ENCODE measurements around the gene COL26A1. TPM values are rescaled to one million over a fixed set of nuclear protein-coding genes. Genes with fewer than 3 reads are reported as not detected.
A peak's percentile ranks its signal among the peaks of the same experiment; 100 is the strongest.

The COL26A1 gene
- total RNA-seq, 1 experiment from 2014 or later: 42.6 TPM

DNA sequence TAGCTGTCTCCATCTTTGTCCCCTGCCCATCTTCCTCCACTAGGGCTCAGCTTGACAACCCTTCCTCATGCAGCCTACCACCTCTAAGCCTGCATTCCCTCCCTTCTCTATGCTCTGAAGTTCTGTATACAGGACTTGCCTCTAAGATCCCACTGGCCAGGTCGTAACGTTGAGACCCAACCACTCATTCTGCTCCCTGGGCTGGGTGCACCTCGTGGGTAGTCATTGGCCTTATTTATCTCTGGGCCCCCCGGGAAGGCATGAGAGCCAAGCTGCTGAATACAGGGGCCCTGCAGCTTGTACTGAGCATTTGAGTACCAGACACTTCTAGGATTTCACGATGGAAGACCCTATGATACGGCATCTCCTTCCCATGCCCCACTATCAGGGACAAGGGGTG, 235.3 kb downstream of the COL26A1 start:
- no CpG with 5 or more reads among the region's 6 CpGs for WGBS (ENCODE audit: extremely low coverage, insufficient read length, low lambda C conversion rate)
- peaks cover 18% of the 10 kb centered on the region for H3K27me3 Mint-ChIP-seq (ENCODE audit: low read depth)
- no peak overlapping the region for H3K9ac ChIP-seq (ENCODE audit: extremely low read depth, insufficient read length, low read length)

More for the DNA sequence above, 235.3 kb downstream of the COL26A1 start:
- Histone ChIP-seq H3K9me3 (ENCODE audit: control insufficient read depth, low read depth, low read length) (no peaks in the 10 kb centered on the region), H3T11ph (ENCODE audit: low read length) (no peak overlapping the region), H3K4me2 (ENCODE audit: insufficient read depth, insufficient read length, low read length) (no peak overlapping the region), H3K79me2 (ENCODE audit: insufficient read depth, low read length) (no peaks in the 10 kb centered on the region), H2BK5ac (ENCODE audit: insufficient read length, low read length) (no peak overlapping the region), H3K56ac (ENCODE audit: insufficient read length, low read depth, low read length) (no peak overlapping the region), H4K91ac (ENCODE audit: insufficient read length, low read depth, low read length) (no peak overlapping the region), H3K4me1 (ENCODE audit: insufficient read depth, low read length) (no peaks in the 10 kb centered on the region), H2AK5ac (ENCODE audit: insufficient read length, low read length) (no peak overlapping the region), H3K18ac (ENCODE audit: insufficient read length, low read depth, low read length) (no peak overlapping the region), H4K20me1 (ENCODE audit: control insufficient read depth, insufficient read depth, insufficient read length) (no peaks in the 10 kb centered on the region), H4K5ac (ENCODE audit: insufficient read length, low read depth, low read length) (no peak overlapping the region), H4K8ac (replicated peaks; ENCODE audit: insufficient read length, low read depth, low read length) (no peak overlapping the region), H3K23me2 (ENCODE audit: insufficient read length, low read depth, low read length, poor library complexity, severe bottlenecking) (no peaks in the 10 kb centered on the region), H2BK12ac (ENCODE audit: insufficient read length, low read depth, low read length) (no peak overlapping the region), H3K4ac (ENCODE audit: low read depth, low read length) (no peak overlapping the region), H2BK20ac (ENCODE audit: low read depth, low read length, poor library complexity, severe bottlenecking) (no peak overlapping the region), H3K79me1 (ENCODE audit: insufficient read depth, low read depth, low read length, poor library complexity, severe bottlenecking) (no peaks in the 10 kb centered on the region), H2AFZ (ENCODE audit: low read length) (no peak overlapping the region), H3K14ac (ENCODE audit: insufficient read depth, low read length) (no peak overlapping the region; the same call in 1 of the 2 replicates), H3K27ac (ENCODE audit: insufficient read length, low read depth, low read length) (no peak overlapping the region), H2BK15ac (ENCODE audit: low read depth, low read length) (no peak overlapping the region), H3K23ac (ENCODE audit: insufficient read length, low read depth, low read length) (no peak overlapping the region), H3K27me3 (ENCODE audit: insufficient read depth, low read length) (no peaks in the 10 kb centered on the region), H2BK120ac (ENCODE audit: low read depth, low read length, poor library complexity, severe bottlenecking) (no peak overlapping the region)
- Mint-ChIP-seq H3K9me3 (no peaks in the 10 kb centered on the region), H3K4me1 (peaks cover 2 to 7% of the 10 kb centered on the region in 2 experiments; a peak in 2 of 4 replicates), H3K27ac (peak overlapping the region in 1 of 3 experiments; percentile 90; a peak in 2 of 7 replicates), H3K4me3 (no peak overlapping the region), H3K36me3 (ENCODE audit: insufficient read depth in 1 of 3, low read depth in 3 of 3) (no peaks in the 10 kb centered on the region)
- TF ChIP-seq, protein P1, sequence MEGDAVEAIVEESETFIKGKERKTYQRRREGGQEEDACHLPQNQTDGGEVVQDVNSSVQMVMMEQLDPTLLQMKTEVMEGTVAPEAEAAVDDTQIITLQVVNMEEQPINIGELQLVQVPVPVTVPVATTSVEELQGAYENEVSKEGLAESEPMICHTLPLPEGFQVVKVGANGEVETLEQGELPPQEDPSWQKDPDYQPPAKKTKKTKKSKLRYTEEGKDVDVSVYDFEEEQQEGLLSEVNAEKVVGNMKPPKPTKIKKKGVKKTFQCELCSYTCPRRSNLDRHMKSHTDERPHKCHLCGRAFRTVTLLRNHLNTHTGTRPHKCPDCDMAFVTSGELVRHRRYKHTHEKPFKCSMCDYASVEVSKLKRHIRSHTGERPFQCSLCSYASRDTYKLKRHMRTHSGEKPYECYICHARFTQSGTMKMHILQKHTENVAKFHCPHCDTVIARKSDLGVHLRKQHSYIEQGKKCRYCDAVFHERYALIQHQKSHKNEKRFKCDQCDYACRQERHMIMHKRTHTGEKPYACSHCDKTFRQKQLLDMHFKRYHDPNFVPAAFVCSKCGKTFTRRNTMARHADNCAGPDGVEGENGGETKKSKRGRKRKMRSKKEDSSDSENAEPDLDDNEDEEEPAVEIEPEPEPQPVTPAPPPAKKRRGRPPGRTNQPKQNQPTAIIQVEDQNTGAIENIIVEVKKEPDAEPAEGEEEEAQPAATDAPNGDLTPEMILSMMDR (conservative IDR thresholded peaks at IDR 0.05): no peak
- DNase-seq: no peak
